ENCODE data around the gene CORO6.

The CORO6 gene

GRCh38 chr17:29612404-29613280 is 10.1 kb downstream of the CORO6 start:
- no peak for DNase-seq

GRCh38 chr17:29612094-29612403 is 10.7 kb downstream of the CORO6 start:
- DNase-seq, result no peak

GRCh38 chr17:29611351-29612093 is 11.2 kb downstream of the CORO6 start:
- DNase-seq, result no peak

GRCh38 chr17:29610395-29610794 is 12.3 kb downstream of the CORO6 start:
- DNase-seq, result no peak

- no peak for DNase-seq
These were observed 13.7 kb downstream of the CORO6 start for GRCh38 chr17:29608986-29609385.

- no peak for DNase-seq
These were observed 15.0 kb downstream of the CORO6 start for GRCh38 chr17:29607557-29608195.

- DNase-seq, result no peak
These were observed 19.5 kb downstream of the CORO6 start for GRCh38 chr17:29603109-29603674.

GRCh38 chr17:29597361-29598172 is 25.1 kb downstream of the CORO6 start:
- no peak for DNase-seq

- no peak for DNase-seq
These were observed 25.9 kb downstream of the CORO6 start for GRCh38 chr17:29596811-29597210.

- DNase-seq, result no peak
These were observed 26.6 kb downstream of the CORO6 start for GRCh38 chr17:29595943-29596774.

GRCh38 chr17:29595107-29595942 is 27.4 kb downstream of the CORO6 start:
- DNase-seq, result no peak

GRCh38 chr17:29594519-29595090 is 28.1 kb downstream of the CORO6 start:
- no peak for DNase-seq

- no peak for DNase-seq
These were observed 28.9 kb downstream of the CORO6 start for GRCh38 chr17:29593591-29594518.

- no peak for DNase-seq
These were observed 29.7 kb downstream of the CORO6 start, which contains the start of gene ANKRD13B for GRCh38 chr17:29592850-29593551. ANKRD13B (plus strand) TSS chr17:29593132; CDS start chr17:29593622, 490 bp downstream.

- peak; percentile 78 for DNase-seq
These were observed 30.7 kb downstream of the CORO6 start for GRCh38 chr17:29591737-29592608.

GRCh38 chr17:29591146-29591736 is 31.5 kb downstream of the CORO6 start:
- DNase-seq, result no peak
